Activated T-cell treated with anti-CD3 and anti-CD28 coated beads, Interleukin-2, amount 50 U/mL, for 1 hour (primary cell): ENCODE data around the gene PARVG.

Source experiments
- DNase-seq: peaks from one replicate; pipeline ENCODE4 v3.0.0-alpha.2; 2020

PARVG gene

DNA sequence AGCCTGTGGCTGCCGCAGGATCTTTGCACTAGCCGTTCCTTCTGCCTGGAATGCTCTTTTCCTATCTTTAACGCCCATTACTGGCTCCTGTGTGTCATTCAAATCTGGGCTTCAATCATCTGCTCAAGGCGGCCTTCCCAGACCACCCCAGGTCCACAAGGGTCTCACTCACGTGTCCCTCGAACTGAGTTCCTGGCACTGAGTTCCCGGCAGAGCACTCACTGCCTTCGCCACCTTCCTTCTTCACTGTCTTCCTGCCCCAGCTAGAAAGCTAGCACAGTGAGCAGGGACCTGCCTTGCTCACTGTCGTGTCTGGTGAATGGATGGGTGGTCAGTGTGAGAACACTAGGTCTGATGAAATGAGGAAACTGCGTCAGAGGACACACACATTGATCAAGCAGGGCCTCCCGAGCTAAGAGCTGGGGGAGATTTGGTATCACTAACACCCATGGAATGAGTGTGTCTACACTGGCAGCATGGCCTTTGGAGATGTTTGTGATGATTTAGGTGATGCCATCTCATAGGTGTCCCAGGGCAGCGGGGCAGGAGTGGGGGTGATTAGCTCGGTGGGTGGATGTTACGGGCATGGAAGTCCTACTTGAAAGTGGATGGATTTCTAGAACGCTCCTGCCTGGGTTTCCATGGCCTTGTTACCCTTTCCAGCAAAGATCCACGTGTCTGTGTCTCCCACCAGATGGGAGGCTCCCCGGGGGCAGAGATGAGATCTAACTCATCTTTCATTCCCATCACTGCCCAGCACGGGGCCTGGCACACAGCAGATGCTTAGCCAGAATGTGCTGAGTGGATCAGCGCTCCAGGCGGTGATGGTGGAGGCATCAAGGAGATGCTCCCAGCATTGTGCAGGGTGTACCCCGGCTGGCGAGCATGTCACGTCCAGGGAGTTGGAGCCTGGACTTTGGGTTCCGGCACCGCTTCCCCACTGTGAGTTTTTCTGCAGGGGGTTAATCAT is 67.5 kb downstream of the PARVG start:
- DNase-seq: no peak

DNA sequence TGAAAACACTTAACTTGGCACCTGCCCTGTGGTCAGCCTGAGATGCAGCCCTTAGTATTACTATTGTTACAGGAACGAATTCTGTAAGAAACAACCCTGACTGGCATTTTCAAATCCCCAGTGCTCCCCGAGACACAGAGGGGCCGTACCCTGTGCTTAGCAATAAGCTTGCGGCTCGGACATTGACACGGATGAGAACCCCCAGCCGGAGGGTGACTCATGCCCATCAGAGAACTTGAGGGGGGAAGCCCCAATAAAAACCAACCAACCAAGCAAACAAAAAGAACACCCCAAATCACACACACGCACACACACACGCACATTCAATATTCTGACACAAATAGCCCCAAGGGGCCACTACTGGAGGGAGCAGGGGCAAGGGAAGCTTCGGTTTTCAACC is 68.2 kb downstream of the PARVG start:
- DNase-seq: no peak

DNA sequence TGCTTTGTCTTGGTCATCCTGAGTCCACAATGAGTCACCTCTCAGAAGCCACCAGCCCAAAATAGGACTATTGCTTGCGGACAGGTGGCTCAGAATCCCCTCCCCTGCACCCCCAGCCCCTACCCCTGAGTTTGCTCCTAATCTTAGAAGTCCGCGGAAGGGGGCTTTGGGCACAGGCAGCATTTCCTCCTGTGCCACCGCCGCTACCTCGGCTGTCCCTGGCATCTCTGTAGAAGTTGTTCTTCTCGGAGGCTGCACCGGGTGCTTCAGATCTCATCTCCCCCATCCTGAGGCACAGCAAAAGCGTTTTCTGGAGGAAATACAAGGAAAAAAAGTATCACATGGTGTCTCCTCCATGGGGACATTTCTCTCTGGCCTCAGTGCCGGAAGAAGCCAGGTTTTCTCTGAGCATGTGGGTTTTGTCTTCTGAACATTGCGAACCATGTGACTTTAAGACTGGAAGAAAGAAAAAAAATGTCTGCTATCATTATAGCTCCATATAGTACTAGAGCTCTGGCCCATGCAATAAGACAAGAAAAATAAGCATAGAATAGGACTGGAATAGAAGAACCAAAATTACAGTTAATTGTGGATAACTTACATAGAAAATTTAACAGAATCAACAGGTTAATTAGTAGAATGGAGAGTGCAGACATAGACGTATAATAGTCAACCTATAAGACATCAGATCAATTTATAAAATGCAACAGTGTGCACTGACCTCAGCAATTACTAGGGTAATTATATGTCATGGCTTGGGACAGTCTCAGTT is 68.8 kb downstream of the PARVG start:
- DNase-seq: no peak

DNA sequence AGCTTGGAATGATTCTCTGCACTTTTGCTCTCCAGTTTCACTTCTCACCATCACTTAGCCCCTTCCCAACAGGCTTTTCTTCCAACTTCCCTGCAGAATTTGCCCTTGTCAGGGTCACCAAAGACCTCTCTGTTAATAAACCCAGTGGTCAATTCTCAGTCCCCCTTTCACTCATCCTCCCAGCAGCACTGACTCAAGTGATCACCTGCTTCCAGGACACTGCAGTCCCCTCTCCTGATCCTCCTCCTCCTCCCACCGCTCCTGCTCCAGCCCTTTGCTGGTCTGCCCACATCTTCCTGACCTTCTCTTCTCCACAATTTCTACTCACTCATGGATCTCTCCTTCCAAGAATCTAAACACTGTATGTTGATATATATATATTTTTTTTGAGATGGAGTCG is 74.1 kb downstream of the PARVG start:
- DNase-seq: no peak

DNA sequence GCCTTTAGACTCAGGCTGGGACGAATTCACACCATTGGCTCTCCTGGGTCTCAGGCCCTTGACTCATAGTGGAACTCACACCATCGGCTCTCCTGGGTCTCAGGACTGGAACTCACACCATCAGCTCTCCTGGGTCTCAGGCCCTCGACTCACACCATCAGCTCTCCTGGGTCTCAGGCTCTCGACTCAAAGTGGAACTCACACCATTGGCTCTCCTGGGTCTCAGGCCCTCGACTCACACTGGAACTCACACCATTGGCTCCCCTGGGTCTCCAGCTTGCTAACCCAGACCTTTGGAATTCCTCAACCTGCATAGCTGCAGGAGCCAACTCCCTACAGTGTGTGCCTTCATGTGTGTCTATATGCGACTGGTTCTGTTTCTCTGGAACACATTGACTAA is 75.4 kb downstream of the PARVG start:
- DNase-seq: no peak

DNA sequence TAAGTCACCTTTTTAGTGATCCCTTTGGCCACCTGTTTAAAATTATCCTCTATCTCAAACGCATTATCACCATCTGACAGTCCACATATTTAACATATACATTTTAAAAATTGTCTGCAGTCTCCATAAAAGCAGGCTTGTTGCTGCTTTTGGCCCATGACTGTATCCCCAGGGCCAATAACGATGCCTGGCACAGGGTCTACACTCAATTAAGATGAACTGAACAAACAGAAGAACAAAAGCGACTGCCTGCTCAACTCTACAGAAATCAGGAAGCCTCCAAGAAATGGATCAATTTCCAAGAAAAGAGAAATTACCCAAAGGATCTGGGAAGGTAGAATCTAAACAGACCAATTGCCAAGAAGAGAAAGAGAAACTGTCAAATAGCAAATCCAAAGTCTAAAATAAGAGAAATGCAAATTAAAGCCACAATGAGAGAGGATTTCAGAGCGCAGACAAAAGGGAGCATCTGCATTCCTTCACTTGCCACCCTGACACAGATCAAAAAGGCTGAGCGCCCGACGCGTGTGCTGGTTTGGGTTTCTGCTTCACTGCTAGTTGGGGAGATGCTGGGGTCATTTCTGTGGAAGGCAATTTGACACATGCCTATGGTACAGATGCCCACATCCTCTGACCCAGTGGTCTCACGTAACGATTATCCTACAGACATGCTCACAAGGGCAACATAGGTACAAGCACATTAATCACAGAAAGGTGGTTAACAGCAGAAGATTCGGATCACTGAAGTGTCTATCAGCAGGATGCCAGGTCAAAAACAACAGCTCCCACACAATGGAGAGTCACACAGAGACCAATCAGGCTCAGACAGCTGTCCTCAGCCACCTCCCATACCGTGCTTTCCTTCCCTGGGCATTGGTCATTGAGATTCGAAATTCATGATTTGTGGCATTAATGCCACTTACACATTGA is 76.1 kb downstream of the PARVG start:
- no peak for DNase-seq
